HEK293 (cell line): ENCODE results near the gene SLC39A11.

Source experiments
- CTCF ChIA-PET: fragments of 350-600 bp; formaldehyde crosslinking; extraction: SDS; loops from one replicate; lab custom pipeline; 2021; ENCODE audit warnings: antibody characterized with exemption; lab: Yijun Ruan, JAX
- POLR2A ChIA-PET: fragments of 300-600 bp; formaldehyde crosslinking; extraction: SDS; loops from one replicate; lab custom pipeline; 2020; ENCODE audit warnings: antibody characterized with exemption, inconsistent platforms; lab: Yijun Ruan, JAX
- H3K27ac ChIP-seq: fragments of 200-500 bp; sonication (Bioruptor generic); 2 replicates; pipeline ENCODE4 v1.5.1; 2014; ENCODE audit warnings: low read depth, low read length, control low read depth, inconsistent platforms; ENCODE audit errors: extremely low read depth
- H3K36me3 ChIP-seq, 2 experiments: fragments of 200-500 bp in 1 of 2; sonication (Bioruptor generic) in 1 of 2; 1 replicate in 1 of 2; 2 replicates in 1 of 2; pipeline ENCODE4 v1.5.1; 2014 to 2017; ENCODE audit warnings: inconsistent platforms in 2 of 2, low read length in 2 of 2; ENCODE audit not compliant: control insufficient read depth in 2 of 2, insufficient read depth in 1 of 2
- H3K4me1 ChIP-seq: fragments of 200-500 bp; sonication (Bioruptor generic); 2 replicates; pipeline ENCODE4 v1.5.1; 2014; ENCODE audit warnings: mild to moderate bottlenecking, low read length, inconsistent platforms; ENCODE audit not compliant: control insufficient read depth, insufficient read depth
- H3K4me3 ChIP-seq: 2 replicates; pipeline ENCODE4 v1.5.1; 2011; ENCODE audit warnings: low read depth, mild to moderate bottlenecking, control low read depth, low read length, moderate library complexity
- H3K9me3 ChIP-seq: fragments of 200-500 bp; sonication (Bioruptor generic); 2 replicates; pipeline ENCODE4 v1.5.1; 2014; ENCODE audit warnings: low read depth, low read length, inconsistent platforms; ENCODE audit not compliant: control insufficient read depth, insufficient read depth
- TCF7L2 ChIP-seq: IDR thresholded peaks from 2 replicates; pipeline ENCODE4 v1.6.1; 2011; ENCODE audit warnings: low read depth, mild to moderate bottlenecking, inconsistent platforms, low read length, moderate library complexity, borderline replicate concordance
- ZBTB48 ChIP-seq: fragments of 450-650 bp; formaldehyde crosslinking; IDR thresholded peaks from 2 replicates; pipeline ENCODE4 v1.5.1; 2016; ENCODE audit warnings: missing biosample characterization, missing genetic modification characterization
- ZNF121 ChIP-seq: fragments of 450-650 bp; formaldehyde crosslinking; IDR thresholded peaks from 2 replicates; pipeline ENCODE4 v1.5.1; 2016; ENCODE audit warnings: missing biosample characterization, missing genetic modification characterization
- ZNF16 ChIP-seq: fragments of 450-650 bp; formaldehyde crosslinking; IDR thresholded peaks from 2 replicates; pipeline ENCODE4 v1.5.1; 2016; ENCODE audit warnings: low read depth, missing biosample characterization, missing genetic modification characterization
- ZNF202 ChIP-seq: fragments of 450-650 bp; formaldehyde crosslinking; IDR thresholded peaks from 2 replicates; pipeline ENCODE4 v1.5.1; 2016; ENCODE audit warnings: missing biosample characterization, missing genetic modification characterization, borderline replicate concordance
- ZNF221 ChIP-seq: fragments of 450-650 bp; formaldehyde crosslinking; IDR thresholded peaks from 2 replicates; pipeline ENCODE4 v1.5.1; 2017; ENCODE audit warnings: missing biosample characterization, missing genetic modification characterization, borderline replicate concordance
- ZNF302 ChIP-seq: fragments of 450-650 bp; formaldehyde crosslinking; IDR thresholded peaks from 2 replicates; pipeline ENCODE4 v1.5.1; 2016; ENCODE audit warnings: missing biosample characterization, missing genetic modification characterization, low read depth
- ZNF311 ChIP-seq: fragments of 450-650 bp; formaldehyde crosslinking; IDR thresholded peaks from 2 replicates; pipeline ENCODE4 v1.5.1; 2017; ENCODE audit warnings: missing biosample characterization, missing genetic modification characterization, borderline replicate concordance
- ZNF324 ChIP-seq: fragments of 450-650 bp; formaldehyde crosslinking; IDR thresholded peaks from 2 replicates; pipeline ENCODE4 v1.5.1; 2016; ENCODE audit warnings: missing biosample characterization, missing genetic modification characterization
- ZNF561 ChIP-seq: fragments of 450-650 bp; IDR thresholded peaks from 2 replicates; pipeline ENCODE4 v1.5.1; 2018; ENCODE audit warnings: missing biosample characterization, missing genetic modification characterization, borderline replicate concordance
- ZNF621 ChIP-seq: fragments of 450-650 bp; formaldehyde crosslinking; IDR thresholded peaks from 2 replicates; pipeline ENCODE4 v1.5.1; 2017; ENCODE audit warnings: missing biosample characterization, missing genetic modification characterization
- ZNF830 ChIP-seq: fragments of 450-650 bp; IDR thresholded peaks from 2 replicates; pipeline ENCODE4 v1.5.0; 2018; ENCODE audit warnings: missing biosample characterization, missing genetic modification characterization, low read depth, mild to moderate bottlenecking, moderate library complexity
- ZSCAN16 ChIP-seq: fragments of 450-650 bp; formaldehyde crosslinking; IDR thresholded peaks from 2 replicates; pipeline ENCODE4 v1.5.1; 2016; ENCODE audit warnings: missing biosample characterization, missing genetic modification characterization
- TF ChIP-seq, protein P1 (sequence below): fragments of 450-650 bp; formaldehyde crosslinking; IDR thresholded peaks from 2 replicates; pipeline ENCODE4 v1.5.1; 2016; ENCODE audit warnings: missing biosample characterization, missing genetic modification characterization
- TF ChIP-seq, protein P2 (sequence below): sonication (generic); formaldehyde crosslinking; IDR thresholded peaks from 2 replicates; pipeline ENCODE4 v1.8.1; 2022; ENCODE audit warnings: mild to moderate bottlenecking, moderate library complexity, missing genetic modification reagents
- TF ChIP-seq, protein P3 (sequence below): fragments of 450-650 bp; formaldehyde crosslinking; IDR thresholded peaks from 2 replicates; pipeline ENCODE4 v1.5.1; 2016; ENCODE audit warnings: missing biosample characterization, missing genetic modification characterization
- TF ChIP-seq, protein P4 (sequence below): fragments of 450-650 bp; formaldehyde crosslinking; IDR thresholded peaks from 2 replicates; pipeline ENCODE4 v1.5.1; 2017; ENCODE audit warnings: missing biosample characterization, mild to moderate bottlenecking, missing genetic modification characterization, moderate library complexity
- TF ChIP-seq, protein P5 (sequence below): fragments of 450-650 bp; formaldehyde crosslinking; IDR thresholded peaks from 2 replicates; pipeline ENCODE4 v1.5.1; 2016; ENCODE audit warnings: missing biosample characterization, missing genetic modification characterization
- TF ChIP-seq, protein P6 (sequence below): fragments of 450-650 bp; formaldehyde crosslinking; IDR thresholded peaks from 2 replicates; pipeline ENCODE4 v1.5.1; 2016; ENCODE audit warnings: missing biosample characterization, missing genetic modification characterization
- TF ChIP-seq, protein P7 (sequence below): fragments of 450-650 bp; formaldehyde crosslinking; IDR thresholded peaks from 2 replicates; pipeline ENCODE4 v1.5.1; 2016; ENCODE audit warnings: missing biosample characterization, missing genetic modification characterization

The SLC39A11 gene

DNA sequence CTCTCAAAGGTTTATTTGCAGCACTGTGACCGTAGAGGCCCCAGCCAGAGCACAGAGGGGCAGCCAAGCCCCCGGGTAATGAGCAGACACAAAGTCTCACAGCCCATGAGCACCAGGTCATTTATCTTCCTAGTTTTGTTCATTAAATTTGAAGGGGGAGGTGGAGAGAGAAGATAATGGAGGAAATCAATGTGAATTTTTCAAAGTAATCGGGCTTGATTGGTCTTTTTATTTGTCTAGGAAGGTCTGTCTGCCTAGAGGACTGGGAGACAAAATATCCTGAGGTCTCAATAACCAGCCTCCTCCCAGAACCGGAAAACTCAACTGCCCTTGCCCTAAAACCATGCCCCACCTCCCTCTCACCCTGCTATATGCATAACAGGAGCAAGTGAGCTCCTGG is 189.0 kb downstream of the SLC39A11 start:
- Histone ChIP-seq H3K4me1 (no peaks in the 10 kb centered on the region), H3K9me3 (no peaks in the 10 kb centered on the region), H3K27ac (no peak overlapping the region), H3K4me3 (no peak overlapping the region), H3K36me3 (no peaks in the 10 kb centered on the region)
- ChIA-PET POLR2A (no interaction called here), CTCF (no interaction called here)
- TF ChIP-seq ZNF302 (tag by site-specific recombination) (no peak), ZNF830 (no peak), ZNF324 (tag by site-specific recombination) (no peak), TCF7L2 (no peak), ZNF221 (tag by site-specific recombination) (no peak), ZNF621 (tag by site-specific recombination) (no peak), ZNF202 (tag by site-specific recombination) (no peak), ZNF121 (tag by site-specific recombination) (no peak), ZNF16 (tag by site-specific recombination) (no peak), ZNF561 (no peak), ZNF311 (no peak), ZSCAN16 (no peak), ZBTB48 (tag by site-specific recombination) (no peak)
- TF ChIP-seq, protein P1, sequence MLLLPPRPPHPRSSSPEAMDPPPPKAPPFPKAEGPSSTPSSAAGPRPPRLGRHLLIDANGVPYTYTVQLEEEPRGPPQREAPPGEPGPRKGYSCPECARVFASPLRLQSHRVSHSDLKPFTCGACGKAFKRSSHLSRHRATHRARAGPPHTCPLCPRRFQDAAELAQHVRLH: no peak
- TF ChIP-seq, protein P2, sequence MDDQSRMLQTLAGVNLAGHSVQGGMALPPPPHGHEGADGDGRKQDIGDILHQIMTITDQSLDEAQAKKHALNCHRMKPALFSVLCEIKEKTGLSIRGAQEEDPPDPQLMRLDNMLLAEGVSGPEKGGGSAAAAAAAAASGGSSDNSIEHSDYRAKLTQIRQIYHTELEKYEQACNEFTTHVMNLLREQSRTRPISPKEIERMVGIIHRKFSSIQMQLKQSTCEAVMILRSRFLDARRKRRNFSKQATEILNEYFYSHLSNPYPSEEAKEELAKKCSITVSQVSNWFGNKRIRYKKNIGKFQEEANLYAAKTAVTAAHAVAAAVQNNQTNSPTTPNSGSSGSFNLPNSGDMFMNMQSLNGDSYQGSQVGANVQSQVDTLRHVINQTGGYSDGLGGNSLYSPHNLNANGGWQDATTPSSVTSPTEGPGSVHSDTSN (CRISPR knock-in tag): no peak
- TF ChIP-seq, protein P3, sequence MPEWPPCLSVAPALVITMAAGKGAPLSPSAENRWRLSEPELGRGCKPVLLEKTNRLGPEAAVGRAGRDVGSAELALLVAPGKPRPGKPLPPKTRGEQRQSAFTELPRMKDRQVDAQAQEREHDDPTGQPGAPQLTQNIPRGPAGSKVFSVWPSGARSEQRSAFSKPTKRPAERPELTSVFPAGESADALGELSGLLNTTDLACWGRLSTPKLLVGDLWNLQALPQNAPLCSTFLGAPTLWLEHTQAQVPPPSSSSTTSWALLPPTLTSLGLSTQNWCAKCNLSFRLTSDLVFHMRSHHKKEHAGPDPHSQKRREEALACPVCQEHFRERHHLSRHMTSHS (tag by site-specific recombination): no peak
- TF ChIP-seq, protein P4, sequence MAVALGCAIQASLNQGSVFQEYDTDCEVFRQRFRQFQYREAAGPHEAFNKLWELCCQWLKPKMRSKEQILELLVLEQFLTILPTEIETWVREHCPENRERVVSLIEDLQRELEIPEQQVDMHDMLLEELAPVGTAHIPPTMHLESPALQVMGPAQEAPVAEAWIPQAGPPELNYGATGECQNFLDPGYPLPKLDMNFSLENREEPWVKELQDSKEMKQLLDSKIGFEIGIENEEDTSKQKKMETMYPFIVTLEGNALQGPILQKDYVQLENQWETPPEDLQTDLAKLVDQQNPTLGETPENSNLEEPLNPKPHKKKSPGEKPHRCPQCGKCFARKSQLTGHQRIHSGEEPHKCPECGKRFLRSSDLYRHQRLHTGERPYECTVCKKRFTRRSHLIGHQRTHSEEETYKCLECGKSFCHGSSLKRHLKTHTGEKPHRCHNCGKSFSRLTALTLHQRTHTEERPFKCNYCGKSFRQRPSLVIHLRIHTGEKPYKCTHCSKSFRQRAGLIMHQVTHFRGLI (tag by site-specific recombination): no peak
- TF ChIP-seq, protein P5, sequence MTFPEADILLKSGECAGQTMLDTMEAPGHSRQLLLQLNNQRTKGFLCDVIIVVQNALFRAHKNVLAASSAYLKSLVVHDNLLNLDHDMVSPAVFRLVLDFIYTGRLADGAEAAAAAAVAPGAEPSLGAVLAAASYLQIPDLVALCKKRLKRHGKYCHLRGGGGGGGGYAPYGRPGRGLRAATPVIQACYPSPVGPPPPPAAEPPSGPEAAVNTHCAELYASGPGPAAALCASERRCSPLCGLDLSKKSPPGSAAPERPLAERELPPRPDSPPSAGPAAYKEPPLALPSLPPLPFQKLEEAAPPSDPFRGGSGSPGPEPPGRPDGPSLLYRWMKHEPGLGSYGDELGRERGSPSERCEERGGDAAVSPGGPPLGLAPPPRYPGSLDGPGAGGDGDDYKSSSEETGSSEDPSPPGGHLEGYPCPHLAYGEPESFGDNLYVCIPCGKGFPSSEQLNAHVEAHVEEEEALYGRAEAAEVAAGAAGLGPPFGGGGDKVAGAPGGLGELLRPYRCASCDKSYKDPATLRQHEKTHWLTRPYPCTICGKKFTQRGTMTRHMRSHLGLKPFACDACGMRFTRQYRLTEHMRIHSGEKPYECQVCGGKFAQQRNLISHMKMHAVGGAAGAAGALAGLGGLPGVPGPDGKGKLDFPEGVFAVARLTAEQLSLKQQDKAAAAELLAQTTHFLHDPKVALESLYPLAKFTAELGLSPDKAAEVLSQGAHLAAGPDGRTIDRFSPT: no peak
- TF ChIP-seq, protein P6, sequence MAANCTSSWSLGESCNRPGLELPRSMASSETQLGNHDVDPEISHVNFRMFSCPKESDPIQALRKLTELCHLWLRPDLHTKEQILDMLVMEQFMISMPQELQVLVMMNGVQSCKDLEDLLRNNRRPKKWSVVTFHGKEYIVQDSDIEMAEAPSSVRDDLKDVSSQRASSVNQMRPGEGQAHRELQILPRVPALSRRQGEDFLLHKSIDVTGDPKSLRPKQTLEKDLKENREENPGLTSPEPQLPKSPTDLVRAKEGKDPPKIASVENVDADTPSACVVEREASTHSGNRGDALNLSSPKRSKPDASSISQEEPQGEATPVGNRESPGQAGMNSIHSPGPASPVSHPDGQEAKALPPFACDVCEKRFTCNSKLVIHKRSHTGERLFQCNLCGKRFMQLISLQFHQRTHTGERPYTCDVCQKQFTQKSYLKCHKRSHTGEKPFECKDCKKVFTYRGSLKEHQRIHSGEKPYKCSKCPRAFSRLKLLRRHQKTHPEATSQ (tag by site-specific recombination): no peak
- TF ChIP-seq, protein P7, sequence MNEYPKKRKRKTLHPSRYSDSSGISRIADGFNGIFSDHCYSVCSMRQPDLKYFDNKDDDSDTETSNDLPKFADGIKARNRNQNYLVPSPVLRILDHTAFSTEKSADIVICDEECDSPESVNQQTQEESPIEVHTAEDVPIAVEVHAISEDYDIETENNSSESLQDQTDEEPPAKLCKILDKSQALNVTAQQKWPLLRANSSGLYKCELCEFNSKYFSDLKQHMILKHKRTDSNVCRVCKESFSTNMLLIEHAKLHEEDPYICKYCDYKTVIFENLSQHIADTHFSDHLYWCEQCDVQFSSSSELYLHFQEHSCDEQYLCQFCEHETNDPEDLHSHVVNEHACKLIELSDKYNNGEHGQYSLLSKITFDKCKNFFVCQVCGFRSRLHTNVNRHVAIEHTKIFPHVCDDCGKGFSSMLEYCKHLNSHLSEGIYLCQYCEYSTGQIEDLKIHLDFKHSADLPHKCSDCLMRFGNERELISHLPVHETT (tag by site-specific recombination): no peak
